Fibroblast of skin of right biceps (primary cell): ENCODE results near the gene BCAT1.
"Not testable (repeated sequence)": the region's sequence is repeated elsewhere in the genome, so short reads cannot be mapped to it uniquely, and the experiment has no call there.

Source experiments
- DNase-seq: peaks from one replicate; pipeline ENCODE4 v3.0.0-alpha.2; 2013

The BCAT1 gene

GRCh38 chr12:24922090-24922489, 26.8 kb downstream of the BCAT1 start:
- no peak for DNase-seq

DNA sequence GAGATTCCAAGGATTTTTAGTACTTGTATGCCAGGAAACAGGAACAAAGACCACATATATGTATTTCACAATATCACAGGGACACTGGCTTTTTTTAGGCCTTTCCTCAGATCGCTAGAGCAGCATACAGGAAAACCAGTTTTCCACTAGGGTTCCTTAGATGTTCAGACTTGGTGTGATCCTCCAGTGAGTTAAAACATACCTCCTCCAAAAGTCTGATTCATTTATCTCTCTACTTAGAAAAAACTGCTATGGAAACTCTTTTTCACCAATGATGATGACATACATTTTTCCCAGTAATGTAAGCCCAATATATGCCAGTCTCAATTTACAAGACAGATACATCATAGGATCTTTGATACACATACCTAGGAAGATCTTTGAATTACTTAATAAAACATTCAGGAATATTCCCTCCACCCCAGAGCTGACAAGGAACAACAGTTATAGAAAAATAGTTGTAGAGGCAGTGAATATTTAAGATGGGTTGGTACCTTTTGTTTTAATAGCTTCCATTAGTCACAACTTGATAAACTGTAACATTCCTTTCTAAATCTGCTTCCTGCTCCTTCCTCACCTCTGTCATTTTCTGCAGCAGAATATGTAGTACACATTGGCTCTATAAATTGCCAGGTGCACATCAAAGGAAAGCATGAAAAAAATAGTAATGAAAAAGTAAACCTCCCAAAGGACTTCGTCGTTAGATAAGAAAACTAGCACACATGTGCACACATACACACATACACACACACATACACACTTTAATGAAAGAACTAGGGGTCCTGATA, 27.5 kb downstream of the BCAT1 start:
- peak; percentile 70 for DNase-seq

DNA sequence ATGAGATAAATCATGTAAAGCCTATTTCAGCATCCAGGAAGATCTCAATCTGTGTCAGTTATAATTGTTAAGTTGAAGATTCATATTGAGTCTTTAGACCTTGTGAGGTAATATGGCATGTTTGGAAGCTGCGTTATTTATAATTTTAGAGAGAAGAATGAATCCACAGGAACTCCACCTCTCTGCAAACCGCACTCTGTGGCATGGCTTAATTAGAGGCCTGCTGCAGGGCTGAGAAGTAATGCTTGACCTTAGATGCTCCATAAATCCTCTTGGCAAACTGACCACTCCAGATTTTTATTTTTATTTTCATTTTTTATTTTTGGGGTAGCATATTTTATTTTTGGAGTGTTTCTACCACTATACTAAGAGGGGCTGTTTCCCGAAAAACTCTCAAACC, 28.8 kb downstream of the BCAT1 start:
- no peak for DNase-seq

DNA sequence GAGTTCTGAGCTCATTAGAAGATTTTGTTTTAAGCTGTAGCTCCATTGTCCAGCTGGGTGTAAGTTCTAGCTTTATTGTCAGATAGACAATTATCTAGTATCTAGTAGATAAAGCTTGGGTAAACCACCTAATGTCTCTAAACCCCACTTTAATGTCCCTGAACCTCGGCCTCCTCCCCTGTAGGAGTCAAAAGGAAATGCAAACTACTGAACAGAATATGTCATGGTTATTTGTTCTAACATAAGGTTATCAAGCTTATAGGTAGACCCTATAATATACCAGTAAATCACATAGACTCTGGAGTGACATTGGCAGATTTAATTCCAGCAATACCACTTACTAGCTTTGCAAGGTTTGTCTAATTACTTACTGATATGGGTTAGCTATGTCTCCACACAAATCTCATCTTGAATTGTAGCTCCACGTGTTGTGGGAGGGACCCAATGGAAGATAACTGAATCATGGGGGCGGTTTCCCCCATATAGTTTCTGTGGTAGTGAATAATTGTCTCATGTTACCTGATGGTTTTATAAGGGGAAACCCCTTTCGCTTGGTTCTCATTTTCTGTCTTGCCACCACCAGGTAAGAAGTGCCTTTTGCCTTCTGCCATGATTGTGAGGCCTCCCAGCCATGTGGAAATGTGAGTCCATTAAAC, 29.4 kb downstream of the BCAT1 start:
- no peak for DNase-seq

- DNase-seq: no peak
Observed at GRCh38 chr12:24918596-24918995, 30.3 kb downstream of the BCAT1 start.

DNA sequence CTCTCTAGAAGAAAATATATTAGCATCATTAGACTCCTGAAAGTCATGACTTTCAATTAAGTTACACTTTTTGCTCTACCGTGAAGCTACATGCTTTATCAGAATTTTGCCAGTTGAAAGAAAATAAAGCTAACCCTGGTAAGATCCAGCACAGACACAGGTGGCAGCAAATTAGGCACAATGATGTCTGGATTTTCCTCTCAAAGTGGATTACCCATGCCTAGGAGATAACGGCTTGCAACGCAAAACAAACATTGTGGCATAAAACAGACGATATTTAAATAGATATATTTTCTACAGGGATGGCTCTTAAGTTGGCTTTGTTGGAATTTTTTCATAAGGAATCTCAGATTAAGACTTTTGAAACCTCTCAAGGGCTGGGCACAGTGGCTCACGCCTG, 33.4 kb downstream of the BCAT1 start:
- DNase-seq: no peak

DNA sequence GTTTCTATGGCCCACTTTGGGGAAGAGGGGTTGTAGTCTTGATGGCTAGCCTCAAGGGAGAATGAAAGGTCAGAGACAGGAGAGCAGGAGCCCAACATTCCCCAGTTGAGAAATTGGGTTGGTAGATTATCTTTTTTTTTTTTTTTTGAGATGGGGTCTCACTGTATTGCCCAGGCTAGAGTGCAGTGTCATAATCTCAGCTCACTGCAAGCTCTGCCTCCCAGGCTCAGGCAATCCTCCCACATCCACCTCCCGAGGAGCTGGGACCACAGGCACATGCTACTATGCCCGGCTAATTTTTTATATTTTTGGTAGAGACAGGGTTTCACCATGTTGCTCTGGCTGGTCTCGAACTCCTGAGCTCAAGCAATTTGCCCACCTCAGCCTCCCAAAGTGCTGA, 34.9 kb downstream of the BCAT1 start:
- no peak for DNase-seq

DNA sequence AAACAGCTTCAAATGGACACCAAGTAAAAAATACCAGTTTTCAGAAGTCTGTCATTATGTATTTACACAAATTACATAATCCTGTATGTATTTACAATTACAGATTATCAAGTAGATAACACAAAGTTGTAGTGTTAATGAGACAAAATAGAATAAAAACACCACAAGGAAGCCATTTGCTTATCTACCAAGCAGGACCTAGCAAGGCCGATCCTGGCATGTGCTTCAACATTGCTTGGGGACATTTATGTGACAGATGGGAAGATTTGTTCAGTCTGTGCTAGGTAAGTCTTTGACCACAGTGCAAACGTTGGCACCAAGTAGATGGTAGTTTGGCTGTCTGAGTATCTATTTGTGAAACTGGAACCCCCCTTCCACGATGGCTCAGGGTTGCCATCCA, 35.8 kb downstream of the BCAT1 start:
- no peak for DNase-seq

- peak; percentile 95 for DNase-seq
Observed at GRCh38 chr12:24911271-24911791, 37.6 kb downstream of the BCAT1 start.

GRCh38 chr12:24910192-24910591, 38.7 kb downstream of the BCAT1 start:
- not testable (repeated sequence) for DNase-seq

GRCh38 chr12:24909667-24910066, 39.2 kb downstream of the BCAT1 start:
- peak; percentile 99 for DNase-seq

DNA sequence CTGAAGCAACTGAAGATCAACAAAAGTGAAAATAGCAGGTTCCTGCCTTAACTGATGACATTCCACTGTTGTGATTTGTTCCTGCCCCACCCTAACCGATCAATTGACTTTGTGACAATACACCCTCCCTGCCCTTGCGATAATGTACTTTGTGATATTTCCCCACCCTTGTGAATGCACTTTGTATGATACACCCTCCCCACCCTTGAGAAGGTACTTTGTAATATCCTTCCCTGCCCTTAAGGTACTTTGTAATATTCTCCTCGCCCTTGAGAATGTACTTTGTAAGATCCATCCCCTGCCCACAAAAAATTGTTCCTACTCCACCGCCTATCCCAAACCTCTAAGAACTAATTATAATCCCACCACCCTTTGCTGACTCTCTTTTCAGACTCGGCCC, 41.4 kb downstream of the BCAT1 start:
- DNase-seq: no peak

DNA sequence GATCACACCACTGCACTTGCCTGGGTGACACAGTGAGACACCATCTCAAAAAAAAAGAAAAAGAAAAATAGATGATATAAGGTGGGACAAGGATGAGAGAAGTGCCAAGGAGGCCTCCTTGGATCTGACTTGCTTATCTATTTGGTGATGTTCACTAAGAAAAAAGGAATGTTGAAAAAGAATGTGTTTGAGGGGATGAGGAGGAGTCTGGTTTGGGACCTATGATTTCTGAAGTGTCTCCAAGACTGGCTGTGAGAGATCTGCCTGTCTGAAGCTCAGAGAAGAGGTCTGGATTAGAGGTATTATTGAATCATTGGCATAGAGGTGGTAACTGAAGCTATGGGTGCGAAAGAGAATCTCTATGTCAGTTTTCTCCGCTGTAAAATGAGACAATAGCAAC, 42.8 kb downstream of the BCAT1 start:
- DNase-seq: peak; percentile 55

DNA sequence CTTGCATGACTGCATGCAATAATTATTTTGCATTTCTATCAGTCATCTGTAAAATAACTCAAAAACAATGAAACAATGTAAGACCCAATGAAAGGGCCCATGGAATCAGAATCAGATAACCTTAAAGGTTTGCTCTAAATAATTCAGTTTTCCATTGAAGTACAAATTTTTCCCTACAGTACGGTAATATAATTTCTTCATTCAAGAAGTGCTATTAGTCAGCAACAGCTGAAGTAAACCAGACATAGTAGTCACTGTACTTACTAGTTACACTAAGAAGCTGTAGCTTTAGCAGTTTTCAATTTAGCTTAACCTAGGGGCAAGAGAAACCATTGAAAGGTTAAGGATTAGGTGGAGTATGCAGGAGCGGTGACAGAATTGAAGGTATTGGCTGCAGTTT, 43.5 kb downstream of the BCAT1 start:
- DNase-seq: peak; percentile 40

DNA sequence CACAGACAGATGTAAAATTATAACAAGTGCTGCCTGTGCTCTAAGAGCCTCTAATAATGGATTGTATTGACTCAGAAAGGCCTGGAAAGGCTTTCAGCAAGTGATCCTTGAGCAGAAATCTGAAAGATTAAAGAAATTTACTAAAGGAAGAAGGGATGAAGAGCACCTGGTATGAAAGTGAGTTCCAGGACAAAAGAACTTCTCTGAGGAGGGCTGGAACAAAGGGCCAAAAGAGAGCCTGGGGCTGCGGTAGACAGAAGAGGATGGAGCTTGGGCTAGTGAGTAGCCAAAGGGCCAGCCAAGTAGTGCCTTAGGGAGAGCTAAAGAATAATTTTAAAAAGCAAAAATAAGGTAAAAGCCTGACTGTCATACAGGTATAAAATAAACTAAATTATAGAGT, 44.0 kb downstream of the BCAT1 start:
- no peak for DNase-seq

GRCh38 chr12:24903329-24904088, 45.4 kb downstream of the BCAT1 start:
- peak; percentile 41 for DNase-seq

GRCh38 chr12:24902511-24903328, 46.2 kb downstream of the BCAT1 start:
- DNase-seq: peak; percentile 67

DNA sequence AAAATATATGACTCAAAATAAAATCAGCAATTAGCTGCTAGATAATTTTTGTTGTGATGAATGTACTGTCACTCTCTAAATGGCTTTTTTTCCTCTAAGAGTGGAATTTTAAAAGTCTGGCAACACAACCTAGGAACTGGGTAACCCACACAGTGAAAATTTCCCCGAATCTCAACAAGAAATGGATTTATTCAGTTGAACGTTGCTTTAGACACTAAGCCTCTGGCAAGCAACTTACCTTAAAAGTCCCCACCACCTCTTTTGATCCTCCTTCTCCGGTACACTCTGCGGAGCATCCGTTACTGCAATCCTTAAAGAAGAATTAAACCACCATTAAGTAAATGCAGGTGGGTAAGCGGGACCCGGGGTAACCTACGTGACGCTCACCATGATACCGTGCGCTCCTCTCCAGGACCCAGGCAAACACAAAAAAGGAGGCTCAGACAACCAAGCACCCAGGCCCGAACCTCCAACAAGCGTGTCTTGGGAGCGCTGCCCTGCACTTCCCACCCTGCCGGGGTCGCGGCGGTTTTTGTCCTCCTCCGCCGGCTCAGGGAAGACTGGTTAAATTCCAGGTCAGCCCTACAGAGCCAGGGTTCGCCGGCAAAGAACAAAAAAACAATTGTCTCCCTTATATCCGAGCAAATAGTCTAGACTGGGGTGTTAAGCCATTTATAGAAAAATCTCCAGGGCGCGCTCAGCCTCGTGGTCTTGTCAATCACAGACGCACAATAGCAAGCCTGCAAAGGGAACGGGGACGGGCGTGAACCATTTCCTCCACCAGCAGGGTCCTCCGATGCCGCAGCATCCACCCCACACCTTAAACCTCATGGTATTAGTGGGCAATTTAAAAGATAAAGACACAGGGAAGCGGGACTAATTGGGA, 47.1 kb downstream of the BCAT1 start:
- DNase-seq: no peak

DNA sequence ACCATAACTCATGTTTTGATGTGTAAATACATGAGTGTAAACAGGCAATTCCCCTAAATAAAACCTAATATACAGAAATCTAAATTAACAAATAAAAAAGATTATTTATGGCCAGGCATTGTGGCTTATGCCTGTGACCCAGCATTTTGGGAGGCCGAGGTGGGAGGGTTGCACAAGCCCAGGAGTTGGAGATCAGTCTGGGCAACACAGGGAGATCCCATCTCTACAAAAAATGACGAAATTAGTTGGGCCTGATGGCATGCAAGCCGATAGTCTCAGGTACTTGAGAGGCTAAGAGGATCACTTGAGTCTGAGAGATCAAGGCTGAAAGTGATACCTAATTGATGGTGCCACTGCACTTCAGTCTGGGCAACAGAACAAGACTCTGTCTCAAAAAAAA, 48.7 kb downstream of the BCAT1 start:
- DNase-seq: no peak

GRCh38 chr12:24899503-24900075, 49.3 kb downstream of the BCAT1 start:
- DNase-seq: no peak

- DNase-seq: peak; percentile 64
Observed at GRCh38 chr12:24898606-24899005, 50.3 kb downstream of the BCAT1 start.
